HCT116 (cell line): ENCODE data around the gene DCAF5.

Experiments
- ATF3 ChIP-seq: IDR thresholded peaks from 2 replicates; pipeline ENCODE4 v1.6.1; 2012
- CEBPB ChIP-seq: IDR thresholded peaks from 2 replicates; pipeline ENCODE4 v1.6.1; 2012; ENCODE audit warnings: low read depth
- CTCF ChIP-seq, 3 experiments: fragments of 200-600 bp in 1 of 3; sonication (generic) in 1 of 3; IDR thresholded peaks in 2 of 3; conservative IDR thresholded peaks in 1 of 3; 2 replicates each; pipeline ENCODE4 v1.5.1; 2012 to 2017; ENCODE audit warnings: low read depth in 2 of 3, low read length in 2 of 3, antibody characterized with exemption in 1 of 3, borderline replicate concordance in 1 of 3, control low read depth in 1 of 3, mild to moderate bottlenecking in 1 of 3, mixed read lengths in 1 of 3, mixed run types in 1 of 3, moderate library complexity in 1 of 3; ENCODE audit not compliant: insufficient read depth in 1 of 3
- ELF1 ChIP-seq: IDR thresholded peaks from 2 replicates; pipeline ENCODE4 v1.6.1; 2012; ENCODE audit warnings: low read depth, borderline replicate concordance
- EZH2 ChIP-seq: fragments of 200-600 bp; sonication (generic); IDR thresholded peaks from 2 replicates; pipeline ENCODE4 v1.6.1; 2017; ENCODE audit warnings: antibody characterized with exemption, mixed run types
- EZH2phosphoT487 ChIP-seq: fragments of 200-600 bp; IDR thresholded peaks from 2 replicates; pipeline ENCODE4 v1.6.1; 2018; ENCODE audit warnings: antibody characterized with exemption, borderline replicate concordance
- JUND ChIP-seq: IDR thresholded peaks from 2 replicates; pipeline ENCODE4 v1.6.1; 2012
- MAX ChIP-seq: IDR thresholded peaks from 2 replicates; pipeline ENCODE4 v1.6.1; 2012
- POLR2A ChIP-seq: IDR thresholded peaks from 2 replicates; pipeline ENCODE4 v1.7.0; 2011; ENCODE audit warnings: borderline replicate concordance; ENCODE audit not compliant: insufficient read depth, insufficient read length; ENCODE audit errors: extremely low read depth
- POLR2AphosphoS5 ChIP-seq: IDR thresholded peaks from 2 replicates; pipeline ENCODE4 v1.6.1; 2011; ENCODE audit warnings: mild to moderate bottlenecking, low read depth, low read length, moderate library complexity
- RAD21 ChIP-seq: IDR thresholded peaks from 2 replicates; pipeline ENCODE4 v1.6.1; 2012; ENCODE audit warnings: low read depth, mild to moderate bottlenecking
- REST ChIP-seq: IDR thresholded peaks from 2 replicates; pipeline ENCODE4 v1.6.1; 2012; ENCODE audit warnings: low read depth
- SIN3A ChIP-seq: IDR thresholded peaks from 2 replicates; pipeline ENCODE4 v1.6.1; 2012; ENCODE audit warnings: low read depth
- TCF7L2 ChIP-seq: IDR thresholded peaks from 2 replicates; pipeline ENCODE4 v1.7.0; 2011; ENCODE audit warnings: borderline replicate concordance, inconsistent platforms; ENCODE audit not compliant: insufficient read depth, insufficient read length; ENCODE audit errors: extremely low read depth

DNA sequence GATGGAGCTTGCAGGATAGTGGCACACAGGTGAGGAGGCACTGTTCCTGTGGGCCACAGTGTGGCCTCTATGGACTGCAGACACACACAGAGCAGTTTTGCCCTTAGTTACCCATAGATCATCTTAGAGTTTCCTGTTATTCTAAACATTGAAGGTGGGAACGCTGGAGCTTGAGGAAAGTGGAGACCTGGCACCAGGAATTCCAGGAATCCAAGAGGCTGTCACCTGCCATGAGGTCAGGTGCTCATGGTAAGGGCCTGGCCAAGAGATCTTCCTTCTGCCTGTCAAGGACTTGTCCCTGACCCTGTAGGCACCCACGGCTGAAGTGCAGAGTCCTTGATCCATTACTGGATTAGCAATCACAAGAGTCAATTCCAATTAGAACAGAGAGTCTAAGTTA, 108.6 kb downstream of the DCAF5 start:
- TF ChIP-seq POLR2AphosphoS5 = no peak
- TF ChIP-seq RAD21 = no peak
- TF ChIP-seq ELF1 = no peak
- TF ChIP-seq CTCF (IDR thresholded peaks at IDR 0.05 in 2 of 3, conservative IDR thresholded peaks at IDR 0.05 in 1 of 3; ENCODE audit: borderline replicate concordance in 1 of 3, insufficient read depth in 1 of 3, low read depth in 2 of 3, low read length in 2 of 3) = no peak
- TF ChIP-seq POLR2A = no peak
- no peak for TF ChIP-seq JUND
- no peak for TF ChIP-seq ATF3
- TF ChIP-seq TCF7L2 = no peak
- no peak for TF ChIP-seq EZH2phosphoT487
- no peak for TF ChIP-seq REST
- TF ChIP-seq SIN3A = no peak
- TF ChIP-seq EZH2 = no peak
- no peak for TF ChIP-seq MAX
- TF ChIP-seq CEBPB = no peak
